HepG2 (cell line): ENCODE measurements around the gene MPV17L2. TPM values are rescaled to one million over a fixed set of nuclear protein-coding genes. Genes with fewer than 3 reads are reported as not detected.

Experiments used
- CCAR2 ChIP-seq: fragments of 200-400 bp; formaldehyde crosslinking; optimal IDR thresholded peaks from 2 replicates; pipeline ENCODE3; 2018; ENCODE audit warnings: low read depth, mild to moderate bottlenecking, low read length, moderate library complexity
- CCDC6 ChIP-seq: sonication (generic); formaldehyde crosslinking; IDR thresholded peaks from 2 replicates; pipeline ENCODE4 v1.8.1; 2022; ENCODE audit warnings: mild to moderate bottlenecking, missing genetic modification reagents, moderate library complexity
- HES4 ChIP-seq: sonication (generic); formaldehyde crosslinking; IDR thresholded peaks from 2 replicates; pipeline ENCODE4 v1.9.0; 2021; ENCODE audit warnings: mild to moderate bottlenecking, missing genetic modification reagents, borderline replicate concordance
- HMGA1 ChIP-seq: sonication (generic); formaldehyde crosslinking; conservative IDR thresholded peaks from 2 replicates; pipeline ENCODE4 v1.4.0; 2020; ENCODE audit warnings: missing genetic modification reagents
- JUNB ChIP-seq: sonication (generic); formaldehyde crosslinking; IDR thresholded peaks from 2 replicates; pipeline ENCODE4 v1.8.0; 2022; ENCODE audit warnings: missing genetic modification reagents, mild to moderate bottlenecking, borderline replicate concordance
- KDM3A ChIP-seq: IDR thresholded peaks from 2 replicates; pipeline ENCODE4 v1.6.1; 2018; ENCODE audit warnings: low read depth, missing compliant biosample characterization
- MTA3 ChIP-seq: sonication (generic); formaldehyde crosslinking; IDR thresholded peaks from 2 replicates; pipeline ENCODE4 v1.4.0; 2020; ENCODE audit warnings: missing genetic modification reagents
- NCOR1 ChIP-seq: fragments of 200-600 bp; sonication (generic); IDR thresholded peaks from 2 replicates; pipeline ENCODE4 v1.7.0; 2017; ENCODE audit warnings: antibody characterized with exemption, low read length, borderline replicate concordance
- SIN3A ChIP-seq: IDR thresholded peaks from 2 replicates; pipeline ENCODE4 v1.6.1; 2011; ENCODE audit warnings: low read depth, mild to moderate bottlenecking, control low read depth, low read length, borderline replicate concordance
- SMC3 ChIP-seq: IDR thresholded peaks from 2 replicates; pipeline ENCODE4 v1.6.1; 2011; ENCODE audit warnings: low read length, improper control_type of control experiment
- SP5 ChIP-seq: IDR thresholded peaks from 2 replicates; pipeline ENCODE4 v1.6.1; 2016; ENCODE audit warnings: low read depth, borderline replicate concordance
- ZBTB42 ChIP-seq: sonication (generic); formaldehyde crosslinking; IDR thresholded peaks from 2 replicates; pipeline ENCODE4 v1.5.0; 2020; ENCODE audit warnings: mild to moderate bottlenecking, missing genetic modification reagents
- ZEB1 ChIP-seq: IDR thresholded peaks from 2 replicates; pipeline ENCODE4 v1.6.1; 2012; ENCODE audit warnings: mild to moderate bottlenecking, low read depth, inconsistent platforms; ENCODE audit not compliant: insufficient replicate concordance
- ZNF234 ChIP-seq: sonication (generic); formaldehyde crosslinking; conservative IDR thresholded peaks from 2 replicates; pipeline ENCODE4 v1.5.1; 2020; ENCODE audit warnings: mild to moderate bottlenecking, missing genetic modification reagents
- ZNF816 ChIP-seq: sonication (generic); formaldehyde crosslinking; IDR thresholded peaks from 2 replicates; pipeline ENCODE4 v1.8.0; 2022; ENCODE audit warnings: missing genetic modification reagents, mild to moderate bottlenecking, borderline replicate concordance
- polyA plus RNA-seq, 8 experiments: library from polyadenylated mRNA; depleted of rRNA in 3 of 8; stranded (reverse) in 7 of 8; unstranded in 1 of 8; fragments of >200 nt; fragmentation: Illumina TruSeq in 4 of 8; extraction: Trizol in 4 of 8; gene quantifications; 2 replicates each; pipeline versions ENCODE4 v1.2.1 to v1.2.3, GENCODE V29; 2011 to 2016; ENCODE audit warnings: low read depth in 4 of 8, missing spikeins in 1 of 8, mixed read lengths in 1 of 8; ENCODE audit not compliant: insufficient read depth in 1 of 8
- total RNA-seq, 5 experiments: library from RNA; depleted of rRNA; stranded (reverse); fragments of >200 nt; fragmentation: Illumina TruSeq; extraction: Trizol; gene quantifications; 2 replicates each; pipeline ENCODE4 v1.2.3, GENCODE V29; 2016; ENCODE audit warnings: low read depth in 1 of 5
- TF ChIP-seq, protein P1 (sequence below): sonication (generic); formaldehyde crosslinking; IDR thresholded peaks from 2 replicates; pipeline ENCODE4 v1.4.0; 2020; ENCODE audit warnings: missing genetic modification reagents
- TF ChIP-seq, protein P2 (sequence below): sonication (generic); formaldehyde crosslinking; IDR thresholded peaks from 2 replicates; pipeline ENCODE4 v1.8.0; 2022; ENCODE audit warnings: low read depth, missing genetic modification reagents
- TF ChIP-seq, protein P3 (sequence below): sonication (generic); formaldehyde crosslinking; IDR thresholded peaks from 2 replicates; pipeline ENCODE4 v1.9.0; 2021; ENCODE audit warnings: missing genetic modification reagents, borderline replicate concordance
- TF ChIP-seq, protein P4 (sequence below), 2 experiments: fragments of 450-650 bp in 1 of 2; sonication (generic) in 1 of 2; formaldehyde crosslinking; IDR thresholded peaks; 2 replicates each; pipeline versions ENCODE4 v1.5.0 to v1.8.0; 2020 to 2022; ENCODE audit warnings: mild to moderate bottlenecking in 1 of 2, missing genetic modification reagents in 1 of 2

The MPV17L2 gene
- total and polyA plus RNA-seq, 2 of the 13 experiments (the other 11 are each of a cell fraction or from before 2014, with no cell fraction given) = 13.6 to 16.7 TPM

DNA sequence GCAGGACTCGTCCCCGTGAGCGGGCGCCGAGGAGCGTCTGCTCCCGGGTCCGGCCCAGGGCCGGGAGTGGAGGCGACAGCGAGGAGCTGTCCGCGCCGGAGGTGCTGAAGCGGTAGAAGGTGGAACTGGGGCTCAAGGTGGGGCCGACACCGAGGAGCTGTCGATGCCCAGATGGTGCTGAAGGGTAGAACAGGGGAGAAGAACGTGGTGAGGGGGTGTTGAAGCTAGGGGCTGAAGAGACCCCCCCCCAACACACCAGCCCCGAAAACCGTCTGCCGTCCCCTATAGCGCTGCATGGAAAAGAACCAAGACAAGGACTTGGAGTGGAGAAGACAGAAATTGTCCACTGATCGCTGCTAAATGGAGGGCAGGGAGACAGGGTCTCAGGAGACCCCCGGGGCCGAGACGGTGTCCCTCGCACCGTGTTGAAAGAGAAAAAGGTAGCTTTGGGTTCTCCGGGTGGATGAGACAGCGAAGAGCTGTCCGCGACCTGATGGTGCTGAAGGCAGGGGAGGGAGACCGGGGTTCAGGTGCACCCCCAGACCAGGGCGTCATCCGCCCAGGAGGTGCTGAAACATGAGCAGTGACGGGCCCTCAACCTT lies 40.3 kb downstream of the MPV17L2 start (continued):
- TF ChIP-seq, protein P1, sequence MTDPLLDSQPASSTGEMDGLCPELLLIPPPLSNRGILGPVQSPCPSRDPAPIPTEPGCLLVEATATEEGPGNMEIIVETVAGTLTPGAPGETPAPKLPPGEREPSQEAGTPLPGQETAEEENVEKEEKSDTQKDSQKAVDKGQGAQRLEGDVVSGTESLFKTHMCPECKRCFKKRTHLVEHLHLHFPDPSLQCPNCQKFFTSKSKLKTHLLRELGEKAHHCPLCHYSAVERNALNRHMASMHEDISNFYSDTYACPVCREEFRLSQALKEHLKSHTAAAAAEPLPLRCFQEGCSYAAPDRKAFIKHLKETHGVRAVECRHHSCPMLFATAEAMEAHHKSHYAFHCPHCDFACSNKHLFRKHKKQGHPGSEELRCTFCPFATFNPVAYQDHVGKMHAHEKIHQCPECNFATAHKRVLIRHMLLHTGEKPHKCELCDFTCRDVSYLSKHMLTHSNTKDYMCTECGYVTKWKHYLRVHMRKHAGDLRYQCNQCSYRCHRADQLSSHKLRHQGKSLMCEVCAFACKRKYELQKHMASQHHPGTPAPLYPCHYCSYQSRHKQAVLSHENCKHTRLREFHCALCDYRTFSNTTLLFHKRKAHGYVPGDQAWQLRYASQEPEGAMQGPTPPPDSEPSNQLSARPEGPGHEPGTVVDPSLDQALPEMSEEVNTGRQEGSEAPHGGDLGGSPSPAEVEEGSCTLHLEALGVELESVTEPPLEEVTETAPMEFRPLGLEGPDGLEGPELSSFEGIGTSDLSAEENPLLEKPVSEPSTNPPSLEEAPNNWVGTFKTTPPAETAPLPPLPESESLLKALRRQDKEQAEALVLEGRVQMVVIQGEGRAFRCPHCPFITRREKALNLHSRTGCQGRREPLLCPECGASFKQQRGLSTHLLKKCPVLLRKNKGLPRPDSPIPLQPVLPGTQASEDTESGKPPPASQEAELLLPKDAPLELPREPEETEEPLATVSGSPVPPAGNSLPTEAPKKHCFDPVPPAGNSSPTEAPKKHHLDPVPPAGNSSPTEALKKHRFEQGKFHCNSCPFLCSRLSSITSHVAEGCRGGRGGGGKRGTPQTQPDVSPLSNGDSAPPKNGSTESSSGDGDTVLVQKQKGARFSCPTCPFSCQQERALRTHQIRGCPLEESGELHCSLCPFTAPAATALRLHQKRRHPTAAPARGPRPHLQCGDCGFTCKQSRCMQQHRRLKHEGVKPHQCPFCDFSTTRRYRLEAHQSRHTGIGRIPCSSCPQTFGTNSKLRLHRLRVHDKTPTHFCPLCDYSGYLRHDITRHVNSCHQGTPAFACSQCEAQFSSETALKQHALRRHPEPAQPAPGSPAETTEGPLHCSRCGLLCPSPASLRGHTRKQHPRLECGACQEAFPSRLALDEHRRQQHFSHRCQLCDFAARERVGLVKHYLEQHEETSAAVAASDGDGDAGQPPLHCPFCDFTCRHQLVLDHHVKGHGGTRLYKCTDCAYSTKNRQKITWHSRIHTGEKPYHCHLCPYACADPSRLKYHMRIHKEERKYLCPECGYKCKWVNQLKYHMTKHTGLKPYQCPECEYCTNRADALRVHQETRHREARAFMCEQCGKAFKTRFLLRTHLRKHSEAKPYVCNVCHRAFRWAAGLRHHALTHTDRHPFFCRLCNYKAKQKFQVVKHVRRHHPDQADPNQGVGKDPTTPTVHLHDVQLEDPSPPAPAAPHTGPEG (CRISPR knock-in tag) = peak; percentile 92
- peak; percentile 90 for TF ChIP-seq SIN3A
- 0 out of 2 replicates have a peak, but pooled peaks have one; percentile 61 for TF ChIP-seq ZNF234 (CRISPR knock-in tag)
- 0 out of 2 replicates have a peak, but pooled peaks have one; percentile 82 for TF ChIP-seq MTA3 (CRISPR knock-in tag)
- no peak for TF ChIP-seq ZEB1
- TF ChIP-seq, protein P2, sequence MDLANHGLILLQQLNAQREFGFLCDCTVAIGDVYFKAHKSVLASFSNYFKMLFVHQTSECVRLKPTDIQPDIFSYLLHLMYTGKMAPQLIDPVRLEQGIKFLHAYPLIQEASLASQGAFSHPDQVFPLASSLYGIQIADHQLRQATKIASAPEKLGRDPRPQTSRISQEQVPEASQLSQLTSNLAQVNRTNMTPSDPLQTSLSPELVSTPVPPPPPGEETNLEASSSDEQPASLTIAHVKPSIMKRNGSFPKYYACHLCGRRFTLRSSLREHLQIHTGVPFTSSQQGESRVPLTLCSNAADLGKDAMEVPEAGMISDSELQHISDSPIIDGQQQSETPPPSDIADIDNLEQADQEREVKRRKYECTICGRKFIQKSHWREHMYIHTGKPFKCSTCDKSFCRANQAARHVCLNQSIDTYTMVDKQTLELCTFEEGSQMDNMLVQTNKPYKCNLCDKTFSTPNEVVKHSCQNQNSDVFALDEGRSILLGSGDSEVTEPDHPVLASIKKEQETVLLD (CRISPR knock-in tag) = peak; percentile 71
- TF ChIP-seq SP5 (CRISPR knock-in tag) = no peak
- no peak for TF ChIP-seq CCAR2
- TF ChIP-seq, protein P3, sequence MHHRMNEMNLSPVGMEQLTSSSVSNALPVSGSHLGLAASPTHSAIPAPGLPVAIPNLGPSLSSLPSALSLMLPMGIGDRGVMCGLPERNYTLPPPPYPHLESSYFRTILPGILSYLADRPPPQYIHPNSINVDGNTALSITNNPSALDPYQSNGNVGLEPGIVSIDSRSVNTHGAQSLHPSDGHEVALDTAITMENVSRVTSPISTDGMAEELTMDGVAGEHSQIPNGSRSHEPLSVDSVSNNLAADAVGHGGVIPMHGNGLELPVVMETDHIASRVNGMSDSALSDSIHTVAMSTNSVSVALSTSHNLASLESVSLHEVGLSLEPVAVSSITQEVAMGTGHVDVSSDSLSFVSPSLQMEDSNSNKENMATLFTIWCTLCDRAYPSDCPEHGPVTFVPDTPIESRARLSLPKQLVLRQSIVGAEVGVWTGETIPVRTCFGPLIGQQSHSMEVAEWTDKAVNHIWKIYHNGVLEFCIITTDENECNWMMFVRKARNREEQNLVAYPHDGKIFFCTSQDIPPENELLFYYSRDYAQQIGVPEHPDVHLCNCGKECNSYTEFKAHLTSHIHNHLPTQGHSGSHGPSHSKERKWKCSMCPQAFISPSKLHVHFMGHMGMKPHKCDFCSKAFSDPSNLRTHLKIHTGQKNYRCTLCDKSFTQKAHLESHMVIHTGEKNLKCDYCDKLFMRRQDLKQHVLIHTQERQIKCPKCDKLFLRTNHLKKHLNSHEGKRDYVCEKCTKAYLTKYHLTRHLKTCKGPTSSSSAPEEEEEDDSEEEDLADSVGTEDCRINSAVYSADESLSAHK (CRISPR knock-in tag) = no peak
- peak; percentile 93 for TF ChIP-seq ZNF816 (CRISPR knock-in tag)
- no peak for TF ChIP-seq SMC3
- peak; percentile 77; the same call in 1 of the 2 replicates for TF ChIP-seq CCDC6 (CRISPR knock-in tag)
- no peak for TF ChIP-seq NCOR1
- TF ChIP-seq HES4 (CRISPR knock-in tag) = peak; percentile 86
- peak; percentile 85 for TF ChIP-seq ZBTB42 (CRISPR knock-in tag)
- no peak for TF ChIP-seq HMGA1
- peak; percentile 53; the same call in 1 of the 2 replicates for TF ChIP-seq JUNB (CRISPR knock-in tag)
- TF ChIP-seq, protein P4, sequence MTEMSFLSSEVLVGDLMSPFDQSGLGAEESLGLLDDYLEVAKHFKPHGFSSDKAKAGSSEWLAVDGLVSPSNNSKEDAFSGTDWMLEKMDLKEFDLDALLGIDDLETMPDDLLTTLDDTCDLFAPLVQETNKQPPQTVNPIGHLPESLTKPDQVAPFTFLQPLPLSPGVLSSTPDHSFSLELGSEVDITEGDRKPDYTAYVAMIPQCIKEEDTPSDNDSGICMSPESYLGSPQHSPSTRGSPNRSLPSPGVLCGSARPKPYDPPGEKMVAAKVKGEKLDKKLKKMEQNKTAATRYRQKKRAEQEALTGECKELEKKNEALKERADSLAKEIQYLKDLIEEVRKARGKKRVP (CRISPR knock-in tag; IDR thresholded peaks at IDR 0.05) = peak in 1 of 2 experiments; percentile 67; a peak in 2 of 4 replicates
- peak; percentile 87 for TF ChIP-seq KDM3A (CRISPR knock-in tag)
